Measurements from ENCODE around the gene SMAP2. TPM values are rescaled to one million over a fixed set of nuclear protein-coding genes. Genes with fewer than 3 reads are reported as not detected.

SMAP2 gene
- total and polyA plus RNA-seq, 2 of the 4 experiments (the other 2 are of a cell fraction) = 30.1 to 31.0 TPM

GRCh38 chr1:40380817-40381216 is 7.3 kb downstream of the SMAP2 start:
- Histone ChIP-seq H2AK5ac (ENCODE audit: low read depth, low read length) (no peak overlapping the region), H3K4me2 (ENCODE audit: low read depth, low read length) (no peak overlapping the region), H3K14ac (replicated peaks; ENCODE audit: low read depth, low read length) (no peak overlapping the region), H2BK5ac (ENCODE audit: low read depth, low read length, poor library complexity, severe bottlenecking) (no peak overlapping the region), H3K18ac (ENCODE audit: low read depth, low read length) (no peak overlapping the region), H4K5ac (ENCODE audit: low read depth, low read length) (no peak overlapping the region), H3K9me3 (ENCODE audit: control insufficient read depth, insufficient read depth, low read length) (no peaks in the 10 kb centered on the region), H3K36me3 (ENCODE audit: control insufficient read depth, insufficient read depth, low read length) (no peaks in the 10 kb centered on the region), H2AK9ac (replicated peaks; ENCODE audit: low read depth, low read length, poor library complexity) (no peak overlapping the region), H3K9me1 (ENCODE audit: insufficient read depth, low read length) (peaks cover 15% of the 10 kb centered on the region), H3K79me1 (ENCODE audit: low read depth in 1 of 2, low read length in 2 of 2) (peaks cover 18 to 69% of the 10 kb centered on the region in 2 experiments), H2BK120ac (ENCODE audit: low read depth, low read length) (no peak overlapping the region), H4K91ac (ENCODE audit: insufficient read depth, low read depth, low read length) (no peak overlapping the region), H2BK20ac (ENCODE audit: low read depth, low read length) (no peak overlapping the region), H3K27ac (ENCODE audit: insufficient read depth, low read length) (no peak overlapping the region), H3K23ac (ENCODE audit: low read depth, low read length) (no peak overlapping the region), H3K4me3 (ENCODE audit: insufficient read depth, low read depth, low read length) (no peak overlapping the region), H3K4me1 (ENCODE audit: control insufficient read depth, insufficient read depth, low read length) (peaks cover 18% of the 10 kb centered on the region), H2BK15ac (ENCODE audit: low read depth, low read length) (no peak overlapping the region), H3K27me3 (ENCODE audit: control insufficient read depth, insufficient read depth, low read length) (no peaks in the 10 kb centered on the region), H4K8ac (ENCODE audit: low read depth in 2 of 2, low read length in 2 of 2) (no peak overlapping the region), H3K56ac (ENCODE audit: extremely low read depth, insufficient read depth, low read length) (no peak overlapping the region), H2AFZ (replicated peaks; ENCODE audit: low read length, poor library complexity) (no peak overlapping the region), H3K9ac (ENCODE audit: low read depth, low read length) (no peak overlapping the region), H4K20me1 (ENCODE audit: insufficient read depth, low read length) (peaks cover 5% of the 10 kb centered on the region; the same call in 1 of the 2 replicates), H3K4ac (ENCODE audit: low read depth, low read length) (no peak overlapping the region)
- dilution Hi-C loops (cut with HindIII; ENCODE audit: low sequenced_read_pairs, unreplicated experiment) = no loop called here
- ChIA-PET CTCF (interaction anchor here (0.6 to 1.9 kb wide), 2 partner anchors 24 to 59 kb away, joined by 3 to 6 read pairs; no protein-coding TSS in a partner anchor), POLR2A (ENCODE audit: unreplicated experiment) (no interaction called here)
- TF ChIP-seq SMC3 (IDR thresholded peaks at IDR 0.05; ENCODE audit: low read depth, low read length) (no peak), RAD21 (IDR thresholded peaks at IDR 0.05; ENCODE audit: low read length) (no peak), FOS (IDR thresholded peaks at IDR 0.05; ENCODE audit: low read depth, low read length) (no peak), NFE2L2 (IDR thresholded peaks at IDR 0.05; ENCODE audit: low read depth, low read length) (no peak), BHLHE40 (IDR thresholded peaks at IDR 0.05; ENCODE audit: low read depth, low read length) (no peak)
- TF ChIP-seq, protein P1, sequence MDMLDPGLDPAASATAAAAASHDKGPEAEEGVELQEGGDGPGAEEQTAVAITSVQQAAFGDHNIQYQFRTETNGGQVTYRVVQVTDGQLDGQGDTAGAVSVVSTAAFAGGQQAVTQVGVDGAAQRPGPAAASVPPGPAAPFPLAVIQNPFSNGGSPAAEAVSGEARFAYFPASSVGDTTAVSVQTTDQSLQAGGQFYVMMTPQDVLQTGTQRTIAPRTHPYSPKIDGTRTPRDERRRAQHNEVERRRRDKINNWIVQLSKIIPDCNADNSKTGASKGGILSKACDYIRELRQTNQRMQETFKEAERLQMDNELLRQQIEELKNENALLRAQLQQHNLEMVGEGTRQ (IDR thresholded peaks at IDR 0.05; ENCODE audit: low read depth, low read length) = no peak
- TF ChIP-seq, protein P2, sequence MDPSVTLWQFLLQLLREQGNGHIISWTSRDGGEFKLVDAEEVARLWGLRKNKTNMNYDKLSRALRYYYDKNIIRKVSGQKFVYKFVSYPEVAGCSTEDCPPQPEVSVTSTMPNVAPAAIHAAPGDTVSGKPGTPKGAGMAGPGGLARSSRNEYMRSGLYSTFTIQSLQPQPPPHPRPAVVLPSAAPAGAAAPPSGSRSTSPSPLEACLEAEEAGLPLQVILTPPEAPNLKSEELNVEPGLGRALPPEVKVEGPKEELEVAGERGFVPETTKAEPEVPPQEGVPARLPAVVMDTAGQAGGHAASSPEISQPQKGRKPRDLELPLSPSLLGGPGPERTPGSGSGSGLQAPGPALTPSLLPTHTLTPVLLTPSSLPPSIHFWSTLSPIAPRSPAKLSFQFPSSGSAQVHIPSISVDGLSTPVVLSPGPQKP (IDR thresholded peaks at IDR 0.05; ENCODE audit: borderline replicate concordance, low read depth, low read length) = no peak
- in situ Hi-C loops (cut with MboI; ENCODE audit: low sequenced_read_pairs) = no loop called here
- BruUV-seq (replicated peaks) = no TSS peak
- intact Hi-C loops (cut with micrococcal nuclease) = no loop called here
- WGBS, 2 experiments (ENCODE audit: extremely low coverage in 2 of 2, insufficient read length in 1 of 2) = no CpG with 5 or more reads among the region's 4 CpGs
- DNase-seq (no peak), ATAC-seq (ENCODE audit: low read depth) (no peak)

Measured in IMR-90 (cell line).